ENCODE data around the gene CRB1. TPM values are rescaled to one million over a fixed set of nuclear protein-coding genes. Genes with fewer than 3 reads are reported as not detected.

Gene CRB1
- total RNA-seq, 2 donors from 2014 or later: not detected

DNA sequence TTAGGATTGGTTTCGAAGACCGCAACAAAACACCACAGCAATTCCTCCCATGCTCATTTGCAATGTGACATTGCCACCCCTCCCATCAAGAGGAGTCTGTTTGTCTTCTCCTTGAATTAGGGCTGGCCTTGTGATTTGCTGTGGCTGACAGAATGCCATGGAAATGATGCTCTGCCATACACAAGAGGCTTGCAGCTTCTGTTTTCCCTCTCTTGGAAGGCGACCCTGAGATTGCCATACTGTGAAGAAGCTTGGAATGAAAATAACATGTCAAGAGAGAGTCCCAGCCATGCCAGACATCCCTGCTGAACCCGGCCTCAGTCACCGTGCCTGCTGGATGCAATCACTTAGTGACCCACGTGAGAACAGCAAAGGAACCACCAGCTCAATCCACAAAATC, 212.4 kb downstream of the CRB1 start:
- Histone ChIP-seq H3K4me3 (ENCODE audit: low read length) (no peak overlapping the region), H3K9me3 (ENCODE audit: control insufficient read depth, low read length) (no peaks in the 10 kb centered on the region), H3K27me3 (ENCODE audit: control insufficient read depth, insufficient read depth, low read length, poor library complexity, severe bottlenecking) (no peaks in the 10 kb centered on the region), H3K9ac (ENCODE audit: extremely low read depth, low read length, poor library complexity, severe bottlenecking) (no peak overlapping the region), H3K27ac (ENCODE audit: low read depth, low read length) (no peak overlapping the region), H3K36me3 (ENCODE audit: control insufficient read depth, insufficient read depth, low read length) (no peaks in the 10 kb centered on the region), H3K4me1 (ENCODE audit: control insufficient read depth, insufficient read depth, low read length) (peaks cover 11% of the 10 kb centered on the region)
- peaks cover 53% of the 10 kb centered on the region for H3K4me1 Mint-ChIP-seq
- no peaks in the 10 kb centered on the region for H3K36me3 Mint-ChIP-seq (ENCODE audit: low read depth)
- no peak overlapping the region for H3K4me3 Mint-ChIP-seq
- WGBS, 2 experiments (ENCODE audit: insufficient coverage in 1 of 2, insufficient read length in 1 of 2): 80 to 89% methylated on average over 1 to 6 of the region's 6 CpGs
- H3K9me3 Mint-ChIP-seq: no peaks in the 10 kb centered on the region
- DNase-seq: no peak
- TF ChIP-seq, protein P1, sequence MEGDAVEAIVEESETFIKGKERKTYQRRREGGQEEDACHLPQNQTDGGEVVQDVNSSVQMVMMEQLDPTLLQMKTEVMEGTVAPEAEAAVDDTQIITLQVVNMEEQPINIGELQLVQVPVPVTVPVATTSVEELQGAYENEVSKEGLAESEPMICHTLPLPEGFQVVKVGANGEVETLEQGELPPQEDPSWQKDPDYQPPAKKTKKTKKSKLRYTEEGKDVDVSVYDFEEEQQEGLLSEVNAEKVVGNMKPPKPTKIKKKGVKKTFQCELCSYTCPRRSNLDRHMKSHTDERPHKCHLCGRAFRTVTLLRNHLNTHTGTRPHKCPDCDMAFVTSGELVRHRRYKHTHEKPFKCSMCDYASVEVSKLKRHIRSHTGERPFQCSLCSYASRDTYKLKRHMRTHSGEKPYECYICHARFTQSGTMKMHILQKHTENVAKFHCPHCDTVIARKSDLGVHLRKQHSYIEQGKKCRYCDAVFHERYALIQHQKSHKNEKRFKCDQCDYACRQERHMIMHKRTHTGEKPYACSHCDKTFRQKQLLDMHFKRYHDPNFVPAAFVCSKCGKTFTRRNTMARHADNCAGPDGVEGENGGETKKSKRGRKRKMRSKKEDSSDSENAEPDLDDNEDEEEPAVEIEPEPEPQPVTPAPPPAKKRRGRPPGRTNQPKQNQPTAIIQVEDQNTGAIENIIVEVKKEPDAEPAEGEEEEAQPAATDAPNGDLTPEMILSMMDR (conservative IDR thresholded peaks at IDR 0.05): no peak
- no peak overlapping the region for H3K27ac Mint-ChIP-seq
- no peaks in the 10 kb centered on the region for H3K27me3 Mint-ChIP-seq (ENCODE audit: insufficient read depth)

DNA sequence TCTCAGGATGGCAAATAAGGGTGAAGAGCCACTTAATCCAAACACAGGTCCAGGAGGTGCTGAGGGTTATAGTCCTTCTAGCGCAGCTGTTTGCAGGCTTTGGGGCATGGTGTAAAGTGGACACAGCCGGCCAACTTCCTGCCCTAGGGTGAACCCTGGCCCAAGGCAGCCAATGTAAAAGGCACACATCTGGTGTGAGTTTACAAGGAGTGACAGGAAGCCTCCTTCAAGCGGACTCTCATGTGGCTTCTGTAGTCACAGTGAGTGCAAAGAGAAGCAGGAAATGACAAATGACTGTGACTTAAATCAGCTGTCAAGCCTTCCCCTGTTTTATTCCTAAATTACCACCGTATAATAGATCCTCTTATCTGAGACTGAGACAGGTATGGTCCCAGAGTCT, 213.0 kb downstream of the CRB1 start:
- H3K27ac Mint-ChIP-seq: no peak overlapping the region
- Histone ChIP-seq H3K4me3 (ENCODE audit: low read length) (no peak overlapping the region), H3K27me3 (ENCODE audit: control insufficient read depth, insufficient read depth, low read length, poor library complexity, severe bottlenecking) (no peaks in the 10 kb centered on the region), H3K9ac (ENCODE audit: extremely low read depth, low read length, poor library complexity, severe bottlenecking) (no peak overlapping the region), H3K27ac (ENCODE audit: low read depth, low read length) (no peak overlapping the region), H3K36me3 (ENCODE audit: control insufficient read depth, insufficient read depth, low read length) (no peaks in the 10 kb centered on the region), H3K9me3 (ENCODE audit: control insufficient read depth, low read length) (no peaks in the 10 kb centered on the region), H3K4me1 (ENCODE audit: control insufficient read depth, insufficient read depth, low read length) (peaks cover 13% of the 10 kb centered on the region)
- no peaks in the 10 kb centered on the region for H3K27me3 Mint-ChIP-seq (ENCODE audit: insufficient read depth)
- 85 to 88% methylated on average over 3 to 4 of the region's 4 CpGs for WGBS, 2 experiments (ENCODE audit: insufficient coverage in 1 of 2, insufficient read length in 1 of 2)
- H3K9me3 Mint-ChIP-seq: no peaks in the 10 kb centered on the region
- peaks cover 55% of the 10 kb centered on the region for H3K4me1 Mint-ChIP-seq
- H3K36me3 Mint-ChIP-seq (ENCODE audit: low read depth): no peaks in the 10 kb centered on the region
- no peak overlapping the region for H3K4me3 Mint-ChIP-seq
- TF ChIP-seq, protein P1 (conservative IDR thresholded peaks at IDR 0.05): no peak
- no peak for DNase-seq

DNA sequence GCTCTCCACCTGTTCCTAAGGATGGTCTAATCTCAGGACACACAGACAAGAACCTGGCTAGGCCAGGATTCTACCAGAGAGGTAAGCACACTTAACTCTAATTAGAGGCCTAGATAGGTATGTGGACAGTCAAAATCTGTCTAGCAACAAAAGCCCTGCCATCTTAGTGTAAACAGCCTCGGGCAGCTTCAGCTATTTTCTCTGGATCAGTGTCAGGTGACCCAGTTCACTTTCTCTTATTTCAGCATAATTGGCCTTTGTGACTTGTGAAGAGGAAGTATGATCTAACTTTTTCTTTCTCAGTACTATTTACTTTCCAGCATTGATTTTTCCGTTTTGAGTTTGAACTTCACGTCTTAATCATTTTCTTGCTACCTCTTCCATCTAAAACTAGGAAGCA, 217.7 kb downstream of the CRB1 start:
- 86 to 91% methylated on average over 2 to 3 of the region's 3 CpGs for WGBS, 2 experiments (ENCODE audit: insufficient coverage in 1 of 2, insufficient read length in 1 of 2)
- peaks cover 3% of the 10 kb centered on the region for H3K9me3 Mint-ChIP-seq
- TF ChIP-seq, protein P1 (conservative IDR thresholded peaks at IDR 0.05): no peak
- no peak overlapping the region for H3K27ac ChIP-seq (ENCODE audit: low read depth, low read length)
- no peak for DNase-seq
- H3K4me3 ChIP-seq (ENCODE audit: low read length): no peak overlapping the region
- H3K27ac Mint-ChIP-seq: no peak overlapping the region
- no peaks in the 10 kb centered on the region for H3K36me3 Mint-ChIP-seq (ENCODE audit: low read depth)
- no peaks in the 10 kb centered on the region for H3K36me3 ChIP-seq (ENCODE audit: control insufficient read depth, insufficient read depth, low read length)
- no peaks in the 10 kb centered on the region for H3K27me3 ChIP-seq (ENCODE audit: control insufficient read depth, insufficient read depth, low read length, poor library complexity, severe bottlenecking)
- no peaks in the 10 kb centered on the region for H3K9me3 ChIP-seq (ENCODE audit: control insufficient read depth, low read length)
- H3K27me3 Mint-ChIP-seq (ENCODE audit: insufficient read depth): no peaks in the 10 kb centered on the region
- H3K4me3 Mint-ChIP-seq: no peak overlapping the region
- peaks cover 35% of the 10 kb centered on the region for H3K4me1 Mint-ChIP-seq
- H3K4me1 ChIP-seq (ENCODE audit: control insufficient read depth, insufficient read depth, low read length): peaks cover 13% of the 10 kb centered on the region
- H3K9ac ChIP-seq (ENCODE audit: extremely low read depth, low read length, poor library complexity, severe bottlenecking): no peak overlapping the region
